ENCODE results near the gene HSPB6.

DNA sequence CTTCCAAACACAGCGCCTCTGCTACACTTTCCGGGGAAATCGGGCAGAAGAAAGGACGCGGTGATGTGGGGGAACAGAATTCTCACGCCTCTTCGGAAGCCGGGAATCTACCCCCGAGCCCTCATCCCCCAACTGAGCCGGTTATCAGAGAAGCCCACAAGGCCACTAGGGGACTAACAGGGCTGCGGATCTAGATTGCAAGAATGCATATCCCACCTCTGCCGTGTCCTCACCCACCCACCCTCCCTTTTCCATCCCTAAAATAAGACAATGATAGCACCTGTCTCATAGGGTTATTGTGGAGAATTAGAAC lies 15.7 kb downstream of the HSPB6 start:
- TF ChIP-seq TCF7L2 (IDR thresholded peaks at IDR 0.05; ENCODE audit: low read depth, low read length) (no peak), POLR2AphosphoS5 (IDR thresholded peaks at IDR 0.05; ENCODE audit: low read depth, low read length) (no peak), SIN3A (IDR thresholded peaks at IDR 0.05; ENCODE audit: borderline replicate concordance, insufficient read depth, low read depth, low read length) (no peak)
- TF ChIP-seq, protein P1, sequence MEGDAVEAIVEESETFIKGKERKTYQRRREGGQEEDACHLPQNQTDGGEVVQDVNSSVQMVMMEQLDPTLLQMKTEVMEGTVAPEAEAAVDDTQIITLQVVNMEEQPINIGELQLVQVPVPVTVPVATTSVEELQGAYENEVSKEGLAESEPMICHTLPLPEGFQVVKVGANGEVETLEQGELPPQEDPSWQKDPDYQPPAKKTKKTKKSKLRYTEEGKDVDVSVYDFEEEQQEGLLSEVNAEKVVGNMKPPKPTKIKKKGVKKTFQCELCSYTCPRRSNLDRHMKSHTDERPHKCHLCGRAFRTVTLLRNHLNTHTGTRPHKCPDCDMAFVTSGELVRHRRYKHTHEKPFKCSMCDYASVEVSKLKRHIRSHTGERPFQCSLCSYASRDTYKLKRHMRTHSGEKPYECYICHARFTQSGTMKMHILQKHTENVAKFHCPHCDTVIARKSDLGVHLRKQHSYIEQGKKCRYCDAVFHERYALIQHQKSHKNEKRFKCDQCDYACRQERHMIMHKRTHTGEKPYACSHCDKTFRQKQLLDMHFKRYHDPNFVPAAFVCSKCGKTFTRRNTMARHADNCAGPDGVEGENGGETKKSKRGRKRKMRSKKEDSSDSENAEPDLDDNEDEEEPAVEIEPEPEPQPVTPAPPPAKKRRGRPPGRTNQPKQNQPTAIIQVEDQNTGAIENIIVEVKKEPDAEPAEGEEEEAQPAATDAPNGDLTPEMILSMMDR (IDR thresholded peaks at IDR 0.05) = no peak; the same call in 1 of the 2 replicates
- TF ChIP-seq, protein P2, sequence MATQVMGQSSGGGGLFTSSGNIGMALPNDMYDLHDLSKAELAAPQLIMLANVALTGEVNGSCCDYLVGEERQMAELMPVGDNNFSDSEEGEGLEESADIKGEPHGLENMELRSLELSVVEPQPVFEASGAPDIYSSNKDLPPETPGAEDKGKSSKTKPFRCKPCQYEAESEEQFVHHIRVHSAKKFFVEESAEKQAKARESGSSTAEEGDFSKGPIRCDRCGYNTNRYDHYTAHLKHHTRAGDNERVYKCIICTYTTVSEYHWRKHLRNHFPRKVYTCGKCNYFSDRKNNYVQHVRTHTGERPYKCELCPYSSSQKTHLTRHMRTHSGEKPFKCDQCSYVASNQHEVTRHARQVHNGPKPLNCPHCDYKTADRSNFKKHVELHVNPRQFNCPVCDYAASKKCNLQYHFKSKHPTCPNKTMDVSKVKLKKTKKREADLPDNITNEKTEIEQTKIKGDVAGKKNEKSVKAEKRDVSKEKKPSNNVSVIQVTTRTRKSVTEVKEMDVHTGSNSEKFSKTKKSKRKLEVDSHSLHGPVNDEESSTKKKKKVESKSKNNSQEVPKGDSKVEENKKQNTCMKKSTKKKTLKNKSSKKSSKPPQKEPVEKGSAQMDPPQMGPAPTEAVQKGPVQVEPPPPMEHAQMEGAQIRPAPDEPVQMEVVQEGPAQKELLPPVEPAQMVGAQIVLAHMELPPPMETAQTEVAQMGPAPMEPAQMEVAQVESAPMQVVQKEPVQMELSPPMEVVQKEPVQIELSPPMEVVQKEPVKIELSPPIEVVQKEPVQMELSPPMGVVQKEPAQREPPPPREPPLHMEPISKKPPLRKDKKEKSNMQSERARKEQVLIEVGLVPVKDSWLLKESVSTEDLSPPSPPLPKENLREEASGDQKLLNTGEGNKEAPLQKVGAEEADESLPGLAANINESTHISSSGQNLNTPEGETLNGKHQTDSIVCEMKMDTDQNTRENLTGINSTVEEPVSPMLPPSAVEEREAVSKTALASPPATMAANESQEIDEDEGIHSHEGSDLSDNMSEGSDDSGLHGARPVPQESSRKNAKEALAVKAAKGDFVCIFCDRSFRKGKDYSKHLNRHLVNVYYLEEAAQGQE (IDR thresholded peaks at IDR 0.05; ENCODE audit: insufficient read depth in 1 of 2, low read depth in 2 of 2, low read length in 1 of 2) = no peak
